Fibroblast of pulmonary artery (primary cell): Measurements from ENCODE around the gene TEX54.
"Not testable (repeated sequence)": the region's sequence is repeated elsewhere in the genome, so short reads cannot be mapped to it uniquely, and the experiment has no call there.

ENCODE experiments used
- DNase-seq: peaks from one replicate; pipeline ENCODE4 v3.0.0-alpha.2; 2010; ENCODE audit warnings: low read depth
- H3K4me3 ChIP-seq: replicated peaks from 2 replicates; pipeline ENCODE4 v1.5.1; 2011; ENCODE audit warnings: low read depth, mild to moderate bottlenecking, control low read depth, low read length, moderate library complexity
- CTCF ChIP-seq: IDR thresholded peaks from 2 replicates; pipeline ENCODE4 v1.5.1; 2011; ENCODE audit warnings: mild to moderate bottlenecking, control low read depth, low read length, inconsistent platforms; ENCODE audit errors: missing control alignments

The TEX54 gene

GRCh38 chr11:62839050-62839945 is 6.7 kb upstream of the TEX54 start, which contains the start of gene WDR74:
TSS of gene WDR74 (minus strand) at chr11:62839590. CDS start at chr11:62839570, 20 bp downstream.
- peak; percentile 93 for DNase-seq
- no peak for TF ChIP-seq CTCF
- peak within 1 kb of the TSS; percentile 95 for H3K4me3 ChIP-seq

GRCh38 chr11:62835336-62835735 is 2.7 kb upstream of the TEX54 start:
- no peak for DNase-seq
- TF ChIP-seq CTCF = no peak
- H3K4me3 ChIP-seq = no peak overlapping the region

GRCh38 chr11:62831520-62832335 is 913 bp downstream of the TEX54 start, which contains the start of gene STX5:
TSS of gene STX5 (minus strand) at chr11:62832051. CDS start at chr11:62831243, 808 bp downstream.
- H3K4me3 ChIP-seq = peak within 1 kb of the TSS; percentile 87
- no peak for TF ChIP-seq CTCF
- peak; percentile 99 for DNase-seq

GRCh38 chr11:62830904-62831519 is 1.6 kb downstream of the TEX54 start:
- no peak for TF ChIP-seq CTCF
- DNase-seq = no peak
- H3K4me3 ChIP-seq = peak overlapping the region; percentile 87

GRCh38 chr11:62828130-62828529 is 4.5 kb downstream of the TEX54 start:
- not testable (repeated sequence) for H3K4me3 ChIP-seq, DNase-seq

GRCh38 chr11:62823677-62824076 is 9.0 kb downstream of the TEX54 start:
- no peak overlapping the region for H3K4me3 ChIP-seq
- DNase-seq = no peak
- no peak for TF ChIP-seq CTCF

- DNase-seq = peak; percentile 11
- no peak for TF ChIP-seq CTCF
- H3K4me3 ChIP-seq = no peak overlapping the region
These were observed 15.5 kb downstream of the TEX54 start for GRCh38 chr11:62817129-62817528.
